HG02840 (cell line): ENCODE data around the gene ENC1.
"Not testable (repeated sequence)": the region's sequence is repeated elsewhere in the genome, so short reads cannot be mapped to it uniquely, and the experiment has no call there.

Experiments
- ATAC-seq: cut with Tn5 transposase; IDR thresholded peaks from one replicate; pipeline ENCODE4 v1.9.1; 2021; ENCODE audit warnings: mild to moderate bottlenecking, moderate library complexity, moderate number of reproducible peaks; ENCODE audit not compliant: unreplicated experiment, low FRiP score

Gene ENC1

GRCh38 chr5:74640450-74640953 lies at the start of gene ENC1:
ENC1 (minus strand) TSS chr5:74640728; CDS start chr5:74636485, 4,243 bp downstream.
- peak; percentile 72 for ATAC-seq

- ATAC-seq: no peak
Observed at GRCh38 chr5:74686962-74687751, 46.6 kb upstream of the ENC1 start.

- peak; percentile 40 for ATAC-seq
Observed at GRCh38 chr5:74685979-74686631, 45.6 kb upstream of the ENC1 start.

- peak; percentile 76 for ATAC-seq
Observed at GRCh38 chr5:74684900-74685851, 44.6 kb upstream of the ENC1 start, which contains the start of gene HEXB. HEXB (plus strand) TSS chr5:74685233; CDS start chr5:74685261, 28 bp downstream.

- ATAC-seq: no peak
Observed at GRCh38 chr5:74679966-74680365, 39.4 kb upstream of the ENC1 start.

GRCh38 chr5:74679300-74679699 lies 38.8 kb upstream of the ENC1 start:
- not testable (repeated sequence) for ATAC-seq

GRCh38 chr5:74678123-74678522 lies 37.6 kb upstream of the ENC1 start:
- not testable (repeated sequence) for ATAC-seq

- not testable (repeated sequence) for ATAC-seq
Observed at GRCh38 chr5:74676466-74676865, 35.9 kb upstream of the ENC1 start.

GRCh38 chr5:74673011-74673790 lies 32.7 kb upstream of the ENC1 start:
- ATAC-seq: no peak

- no peak for ATAC-seq
Observed at GRCh38 chr5:74672215-74672877, 31.8 kb upstream of the ENC1 start.

- ATAC-seq: no peak
Observed at GRCh38 chr5:74670396-74671038, 30.0 kb upstream of the ENC1 start.

- ATAC-seq: no peak
Observed at GRCh38 chr5:74669821-74670220, 29.3 kb upstream of the ENC1 start.

GRCh38 chr5:74667396-74667795 lies 26.9 kb upstream of the ENC1 start:
- no peak for ATAC-seq

- no peak for ATAC-seq
Observed at GRCh38 chr5:74665816-74666215, 25.3 kb upstream of the ENC1 start.

GRCh38 chr5:74665273-74665672 lies 24.7 kb upstream of the ENC1 start:
- no peak for ATAC-seq

GRCh38 chr5:74664551-74664950 lies 24.0 kb upstream of the ENC1 start:
- no peak for ATAC-seq

GRCh38 chr5:74660873-74661272 lies 20.3 kb upstream of the ENC1 start:
- ATAC-seq: no peak

- ATAC-seq: no peak
Observed at GRCh38 chr5:74660140-74660539, 19.6 kb upstream of the ENC1 start.

GRCh38 chr5:74659172-74659571 lies 18.6 kb upstream of the ENC1 start:
- ATAC-seq: no peak
